GM12891 (cell line): ENCODE results near the gene SLC37A2.

Experiments used
- DNase-seq: peaks from one replicate; pipeline ENCODE4 v3.0.0; 2011; ENCODE audit warnings: low spot score; ENCODE audit not compliant: insufficient read length
- FAIRE-seq: peaks from 2 replicates; lab custom pipeline; 2011; peaks lifted over from hg19 to GRCh38; lab: Jason Lieb, UNC
- PAX5 ChIP-seq: IDR thresholded peaks from 2 replicates; pipeline ENCODE4 v1.6.1; 2011; ENCODE audit warnings: low read length, moderate library complexity, mild to moderate bottlenecking; ENCODE audit not compliant: insufficient read depth, severe bottlenecking
- POLR2A ChIP-seq: IDR thresholded peaks from 2 replicates; pipeline ENCODE4 v1.6.1; 2011; ENCODE audit warnings: low read depth, low read length, control low read depth
- POLR2AphosphoS5 ChIP-seq: IDR thresholded peaks from 2 replicates; pipeline ENCODE4 v1.6.1; 2011; ENCODE audit warnings: low read depth, low read length, control low read depth
- POU2F2 ChIP-seq: IDR thresholded peaks from 2 replicates; pipeline ENCODE4 v1.6.1; 2011; ENCODE audit warnings: low read depth, mild to moderate bottlenecking, control low read depth, low read length, moderate library complexity
- SPI1 ChIP-seq: IDR thresholded peaks from 2 replicates; pipeline ENCODE4 v1.6.1; 2011; ENCODE audit warnings: low read depth, low read length, control low read depth
- TAF1 ChIP-seq: IDR thresholded peaks from 2 replicates; pipeline ENCODE4 v1.6.1; 2011; ENCODE audit warnings: low read depth, low read length, control low read depth

SLC37A2 gene

GRCh38 chr11:125105926-125106325, 42.8 kb downstream of the SLC37A2 start:
- FAIRE-seq (no peak), DNase-seq (no peak)
- TF ChIP-seq POU2F2 (no peak), POLR2AphosphoS5 (no peak), TAF1 (no peak), SPI1 (no peak), POLR2A (no peak), PAX5 (no peak)

- TF ChIP-seq POLR2A (no peak), PAX5 (no peak), TAF1 (no peak), POLR2AphosphoS5 (no peak), SPI1 (no peak), POU2F2 (no peak)
- no peak for FAIRE-seq
- no peak for DNase-seq
These were observed 45.4 kb downstream of the SLC37A2 start for GRCh38 chr11:125108469-125108868.

GRCh38 chr11:125110506-125110905, 47.4 kb downstream of the SLC37A2 start:
- no peak for DNase-seq
- no peak for TF ChIP-seq SPI1
- TF ChIP-seq POLR2A, result no peak
- FAIRE-seq, result peak; percentile 43

GRCh38 chr11:125111001-125111342, 47.9 kb downstream of the SLC37A2 start:
- FAIRE-seq (peak; percentile 70), DNase-seq (no peak)
- TF ChIP-seq POLR2AphosphoS5 (no peak), PAX5 (no peak), SPI1 (no peak; the same call in 1 of the 2 replicates), POU2F2 (no peak), POLR2A (no peak), TAF1 (no peak)

- peak; percentile 100 for FAIRE-seq
- DNase-seq, result peak; percentile 77
- TF ChIP-seq PAX5 (no peak), TAF1 (peak; percentile 55; the same call in 1 of the 2 replicates), POU2F2 (peak; percentile 55; the same call in 1 of the 2 replicates), POLR2A (peak; percentile 32; the same call in 1 of the 2 replicates), POLR2AphosphoS5 (peak; percentile 20; the same call in 1 of the 2 replicates), SPI1 (0 out of 2 replicates have a peak, but pooled peaks have one; percentile 17)
These were observed 48.5 kb downstream of the SLC37A2 start, which contains the start of gene TMEM218 for GRCh38 chr11:125111343-125112207. Gene TMEM218 (minus strand): TSS chr11:125111626. CDS start chr11:125102241, 9,385 bp downstream.

- no peak for FAIRE-seq
- DNase-seq, result no peak
- TF ChIP-seq PAX5 (no peak), POLR2A (no peak), POLR2AphosphoS5 (no peak), POU2F2 (no peak), SPI1 (no peak), TAF1 (no peak)
These were observed 49.1 kb downstream of the SLC37A2 start for GRCh38 chr11:125112208-125112604.

- TF ChIP-seq POLR2A (no peak), POU2F2 (no peak), TAF1 (no peak), PAX5 (no peak), SPI1 (no peak), POLR2AphosphoS5 (no peak)
- FAIRE-seq (no peak), DNase-seq (no peak)
These were observed 51.4 kb downstream of the SLC37A2 start for GRCh38 chr11:125114518-125114917.

- no peak for FAIRE-seq
- DNase-seq, result no peak
- TF ChIP-seq PAX5 (no peak), POLR2AphosphoS5 (no peak), SPI1 (no peak), TAF1 (no peak), POU2F2 (no peak), POLR2A (no peak)
These were observed 54.3 kb downstream of the SLC37A2 start for GRCh38 chr11:125117429-125117828.

GRCh38 chr11:125123194-125123946, 60.3 kb downstream of the SLC37A2 start:
- FAIRE-seq (no peak), DNase-seq (no peak)
- TF ChIP-seq POLR2A (no peak), TAF1 (no peak), POLR2AphosphoS5 (no peak), SPI1 (no peak), POU2F2 (no peak), PAX5 (no peak)
